Colonic mucosa (tissue), 4 donors: ENCODE results near the gene TLDC2. TPM values are rescaled to one million over a fixed set of nuclear protein-coding genes. Genes with fewer than 3 reads are reported as not detected.
"Not testable (repeated sequence)": the region's sequence is repeated elsewhere in the genome, so short reads cannot be mapped to it uniquely, and the experiment has no call there.

Source experiments
- DNase-seq: peaks from one replicate; pipeline ENCODE4 v3.0.0-alpha.2; 2020
- H3K27ac ChIP-seq: fragments of 200-600 bp; one replicate; pipeline ENCODE4 v1.8.0; 2021
- H3K27me3 ChIP-seq: fragments of 200-600 bp; one replicate; pipeline ENCODE4 v1.8.0; 2021
- H3K36me3 ChIP-seq: fragments of 200-600 bp; one replicate; pipeline ENCODE4 v1.8.0; 2021
- H3K4me1 ChIP-seq: fragments of 200-600 bp; one replicate; pipeline ENCODE4 v1.8.0; 2021; ENCODE audit warnings: mild to moderate bottlenecking
- H3K4me3 ChIP-seq: fragments of 200-600 bp; one replicate; pipeline ENCODE4 v1.8.0; 2021
- H3K9ac ChIP-seq, 2 donors: one replicate each; pipeline ENCODE4 v1.7.0; 2013; ENCODE audit warnings: control low read depth in 2 of 2, low read depth in 2 of 2, low read length in 2 of 2
- H3K9me3 ChIP-seq: fragments of 200-600 bp; one replicate; pipeline ENCODE4 v1.8.0; 2021
- CTCF ChIP-seq: fragments of 200-600 bp; IDR thresholded peaks from one replicate; pipeline ENCODE4 v1.8.0; 2022; ENCODE audit warnings: antibody characterized with exemption, mild to moderate bottlenecking
- intact Hi-C: fragments of 100-400 bp; cut with DNase I; formaldehyde crosslinking; loops from one replicate; pipeline ENCODE4 v1.14.1; 2022
- total RNA-seq, 2 donors: library from RNA; stranded (reverse); fragmentation: NEBNext Ultra II Directional in 1 of 2; extraction: Animal tissue kit (Norgen Biotek cat#: 25700) in 1 of 2; gene quantifications; one replicate each; pipeline ENCODE4 v1.2.1, GENCODE V29; 2021
- donor health status: healthy.
- donor health status: DM: no; HTN: no; CAD: no.
- donor health status: DM: no; HTN: no; CAD: no.

TLDC2 gene
- total RNA-seq, 2 donors from 2014 or later, result 18.1 to 29.7 TPM

GRCh38 chr20:36929691-36930090 is 53.8 kb downstream of the TLDC2 start:
- Histone ChIP-seq H3K9ac (no peak overlapping the region), H3K9me3 (no peaks in the 10 kb centered on the region), H3K36me3 (no peaks in the 10 kb centered on the region), H3K27ac (no peak overlapping the region), H3K27me3 (no peaks in the 10 kb centered on the region), H3K4me1 (no peaks in the 10 kb centered on the region), H3K4me3 (no peak overlapping the region)
- DNase-seq, result no peak
- TF ChIP-seq CTCF, result no peak
- intact Hi-C loops, result no loop called here

GRCh38 chr20:36932067-36932466 is 56.1 kb downstream of the TLDC2 start:
- H3K4me1 ChIP-seq, result not testable (repeated sequence)

GRCh38 chr20:36932476-36933426 is 56.8 kb downstream of the TLDC2 start:
- intact Hi-C loops, result no loop called here
- H3K27ac ChIP-seq, result no peak overlapping the region
- no peak overlapping the region for H3K4me3 ChIP-seq
- no peak for DNase-seq
- no peaks in the 10 kb centered on the region for H3K4me1 ChIP-seq
- no peaks in the 10 kb centered on the region for H3K9me3 ChIP-seq
- H3K27me3 ChIP-seq, result no peaks in the 10 kb centered on the region
- no peaks in the 10 kb centered on the region for H3K36me3 ChIP-seq
- no peak for TF ChIP-seq CTCF
- no peak overlapping the region for H3K9ac ChIP-seq

More at GRCh38 chr20:36932067-36932466, 56.1 kb downstream of the TLDC2 start:
- H3K36me3 ChIP-seq, intact Hi-C loops, DNase-seq, H3K27ac ChIP-seq, H3K4me3 ChIP-seq, H3K27me3 ChIP-seq, H3K9me3 ChIP-seq, H3K9ac ChIP-seq: not testable (repeated sequence)

GRCh38 chr20:36933571-36933970 is 57.6 kb downstream of the TLDC2 start:
- H3K27me3 ChIP-seq, H3K9ac ChIP-seq, intact Hi-C loops, H3K9me3 ChIP-seq, H3K4me1 ChIP-seq, H3K27ac ChIP-seq, H3K36me3 ChIP-seq, H3K4me3 ChIP-seq, DNase-seq: not testable (repeated sequence)

- Histone ChIP-seq H3K4me3 (no peak overlapping the region), H3K9ac (no peak overlapping the region), H3K27ac (no peak overlapping the region), H3K36me3 (no peaks in the 10 kb centered on the region), H3K4me1 (no peaks in the 10 kb centered on the region), H3K27me3 (no peaks in the 10 kb centered on the region), H3K9me3 (no peaks in the 10 kb centered on the region)
- no peak for TF ChIP-seq CTCF
- DNase-seq, result no peak
- intact Hi-C loops, result no loop called here
Measured at GRCh38 chr20:36936341-36936740, 60.4 kb downstream of the TLDC2 start.

- H3K9ac ChIP-seq, H3K4me3 ChIP-seq, H3K36me3 ChIP-seq, H3K4me1 ChIP-seq, H3K9me3 ChIP-seq, intact Hi-C loops, DNase-seq, H3K27me3 ChIP-seq, H3K27ac ChIP-seq: not testable (repeated sequence)
Measured at GRCh38 chr20:36936761-36937401, 60.9 kb downstream of the TLDC2 start.

- Histone ChIP-seq H3K9me3 (no peaks in the 10 kb centered on the region), H3K4me3 (no peak overlapping the region), H3K27ac (no peak overlapping the region), H3K27me3 (no peaks in the 10 kb centered on the region), H3K36me3 (no peaks in the 10 kb centered on the region), H3K9ac (no peak overlapping the region), H3K4me1 (no peaks in the 10 kb centered on the region)
- intact Hi-C loops, result no loop called here
- DNase-seq, result no peak
- TF ChIP-seq CTCF, result no peak
Measured at GRCh38 chr20:36937402-36937770, 61.4 kb downstream of the TLDC2 start.
